H1 (cell line): Measurements from ENCODE around the gene NSUN2. TPM values are rescaled to one million over a fixed set of nuclear protein-coding genes. Genes with fewer than 3 reads are reported as not detected.

Source experiments
- CTCF ChIA-PET: fragments of 300-600 bp; sonication (Branson Sonifier 250); formaldehyde crosslinking; loops from one replicate; lab custom pipeline; 2021; ENCODE audit not compliant: partially characterized antibody; lab: Charles Lee
- POLR2A ChIA-PET: fragments of 300-600 bp; sonication (Branson Sonifier 250); formaldehyde crosslinking; loops from one replicate; lab custom pipeline; 2021; ENCODE audit warnings: inconsistent platforms; ENCODE audit not compliant: partially characterized antibody; lab: Charles Lee
- DNase-seq, 2 experiments: peaks; one replicate each; pipeline versions ENCODE4 v3.0.0 to v3.0.0-alpha.2; 2010 to 2022; ENCODE audit warnings: low spot score in 2 of 2, low read depth in 1 of 2, mixed read lengths in 1 of 2
- FAIRE-seq: peaks from 2 replicates; lab custom pipeline; 2011; peaks lifted over from hg19 to GRCh38; lab: Jason Lieb, UNC
- H2AFZ ChIP-seq: 2 replicates; pipeline ENCODE4 v1.8.1; 2012; ENCODE audit warnings: low read length, inconsistent platforms
- H2AK5ac ChIP-seq: 2 replicates; pipeline ENCODE4 v1.6.1; 2013; ENCODE audit warnings: low read depth, low read length
- H2BK120ac ChIP-seq: replicated peaks from 2 replicates; pipeline ENCODE3; 2013; ENCODE audit warnings: low read depth, low read length, inconsistent platforms
- H2BK12ac ChIP-seq: 2 replicates; pipeline ENCODE4 v1.6.1; 2013; ENCODE audit warnings: low read depth, low read length
- H2BK15ac ChIP-seq: 2 replicates; pipeline ENCODE4 v1.6.1; 2013; ENCODE audit warnings: low read length
- H2BK20ac ChIP-seq: 2 replicates; pipeline ENCODE4 v1.6.1; 2013; ENCODE audit warnings: low read length
- H2BK5ac ChIP-seq: 2 replicates; pipeline ENCODE4 v1.6.1; 2013; ENCODE audit warnings: low read depth, low read length
- H3K14ac ChIP-seq: 2 replicates; pipeline ENCODE4 v1.6.1; 2013; ENCODE audit warnings: inconsistent platforms; ENCODE audit not compliant: insufficient read length
- H3K18ac ChIP-seq: 2 replicates; pipeline ENCODE4 v1.6.1; 2013; ENCODE audit warnings: low read length; ENCODE audit errors: extremely low read depth
- H3K23ac ChIP-seq: 2 replicates; pipeline ENCODE4 v1.6.1; 2013; ENCODE audit warnings: inconsistent platforms; ENCODE audit not compliant: insufficient read length
- H3K23me2 ChIP-seq: 2 replicates; pipeline ENCODE4 v1.6.1; 2013; ENCODE audit warnings: low read depth, low read length
- H3K27ac ChIP-seq: 2 replicates; pipeline ENCODE4 v1.6.1; 2011; ENCODE audit warnings: low read depth, low read length, inconsistent platforms
- H3K27me3 ChIP-seq, 4 experiments: replicated peaks in 1 of 4; 1 replicate in 1 of 4; 2 replicates in 3 of 4; pipeline versions ENCODE4 v1.6.1 to v1.8.1; 2011 to 2013; ENCODE audit warnings: low read length in 3 of 4, mild to moderate bottlenecking in 3 of 4, inconsistent platforms in 2 of 4, mixed read lengths in 2 of 4, moderate library complexity in 1 of 4; ENCODE audit not compliant: control insufficient read depth in 3 of 4, insufficient read depth in 3 of 4; ENCODE audit errors: extremely low read depth in 1 of 4
- H3K36me3 ChIP-seq, 4 experiments: 2 replicates each; pipeline versions ENCODE4 v1.6.1 to v1.8.1; 2011 to 2013; ENCODE audit warnings: mild to moderate bottlenecking in 4 of 4, low read length in 3 of 4, moderate library complexity in 2 of 4, control low read depth in 1 of 4, inconsistent platforms in 1 of 4; ENCODE audit not compliant: insufficient read depth in 4 of 4, control insufficient read depth in 2 of 4
- H3K4ac ChIP-seq: replicated peaks from 2 replicates; pipeline ENCODE3; 2013; ENCODE audit warnings: low read length, low read depth, mixed read lengths, inconsistent platforms; ENCODE audit not compliant: insufficient read length
- H3K4me1 ChIP-seq, 4 experiments: replicated peaks in 1 of 4; 1 replicate in 1 of 4; 2 replicates in 3 of 4; pipeline versions ENCODE4 v1.6.1 to v1.8.1; 2011 to 2013; ENCODE audit warnings: low read length in 3 of 4, inconsistent platforms in 2 of 4, mixed read lengths in 1 of 4; ENCODE audit not compliant: insufficient read depth in 4 of 4, control insufficient read depth in 3 of 4
- H3K4me2 ChIP-seq, 2 experiments: 2 replicates each; pipeline versions ENCODE4 v1.6.1 to v1.8.1; 2011 to 2013; ENCODE audit warnings: low read depth in 2 of 2, low read length in 2 of 2, control low read depth in 1 of 2, inconsistent platforms in 1 of 2, mild to moderate bottlenecking in 1 of 2; ENCODE audit not compliant: insufficient read depth in 1 of 2
- H3K4me3 ChIP-seq, 4 experiments: fragments of 200-600, 300-600 bp in 1 of 4; sonication (generic), shearing (Covaris generic), sonication (Bioruptor Twin) in 1 of 4; 2 replicates each; pipeline versions ENCODE4 v1.5.1 to v1.8.1; 2011 to 2016; ENCODE audit warnings: low read length in 4 of 4, low read depth in 3 of 4, control low read depth in 2 of 4, inconsistent platforms in 2 of 4, mild to moderate bottlenecking in 2 of 4, mixed read lengths in 1 of 4, moderate library complexity in 1 of 4; ENCODE audit not compliant: insufficient read depth in 2 of 4; ENCODE audit errors: extremely low read depth in 1 of 4
- H3K56ac ChIP-seq: replicated peaks from 2 replicates; pipeline ENCODE3; 2013; ENCODE audit warnings: low read depth, mild to moderate bottlenecking, mixed read lengths, low read length, inconsistent platforms; ENCODE audit not compliant: insufficient read length
- H3K79me1 ChIP-seq: 2 replicates; pipeline ENCODE4 v1.6.1; 2013; ENCODE audit warnings: low read depth, low read length, control low read depth
- H3K79me2 ChIP-seq, 2 experiments: 2 replicates each; pipeline versions ENCODE4 v1.6.1 to v1.8.1; 2012 to 2013; ENCODE audit warnings: low read length in 2 of 2, mild to moderate bottlenecking in 2 of 2, inconsistent platforms in 1 of 2; ENCODE audit not compliant: insufficient read depth in 2 of 2, control insufficient read depth in 1 of 2
- H3K9ac ChIP-seq, 4 experiments: replicated peaks in 1 of 4; 1 replicate in 1 of 4; 2 replicates in 3 of 4; pipeline versions ENCODE4 v1.6.1 to v1.8.1; 2011 to 2013; ENCODE audit warnings: low read depth in 3 of 4, low read length in 3 of 4, control low read depth in 2 of 4, mild to moderate bottlenecking in 2 of 4, moderate library complexity in 2 of 4, inconsistent platforms in 1 of 4; ENCODE audit errors: extremely low read depth in 1 of 4
- H3K9me3 ChIP-seq, 2 experiments: 2 replicates each; pipeline versions ENCODE4 v1.6.1 to v1.8.1; 2012 to 2013; ENCODE audit warnings: mild to moderate bottlenecking in 2 of 2, moderate library complexity in 2 of 2, control low read depth in 1 of 2, inconsistent platforms in 1 of 2, low read depth in 1 of 2, low read length in 1 of 2, mixed read lengths in 1 of 2; ENCODE audit not compliant: insufficient read depth in 2 of 2
- H4K20me1 ChIP-seq, 2 experiments: replicated peaks in 1 of 2; 2 replicates each; pipeline versions ENCODE3 to v1.8.1; 2011 to 2013; ENCODE audit warnings: inconsistent platforms in 2 of 2, low read length in 2 of 2, mild to moderate bottlenecking in 1 of 2; ENCODE audit not compliant: insufficient read depth in 2 of 2, control insufficient read depth in 1 of 2
- H4K5ac ChIP-seq: 2 replicates; pipeline ENCODE4 v1.6.1; 2013; ENCODE audit warnings: low read length, low read depth, mixed read lengths, inconsistent platforms; ENCODE audit not compliant: insufficient read length
- H4K8ac ChIP-seq: 2 replicates; pipeline ENCODE4 v1.8.0; 2013; ENCODE audit warnings: mild to moderate bottlenecking, moderate library complexity, low read length, inconsistent platforms; ENCODE audit not compliant: insufficient read depth; ENCODE audit errors: extremely low read depth
- H4K91ac ChIP-seq: replicated peaks from 2 replicates; pipeline ENCODE3; 2013; ENCODE audit warnings: low read length, mixed read lengths, inconsistent platforms; ENCODE audit not compliant: insufficient read length
- CTBP2 ChIP-seq: IDR thresholded peaks from 2 replicates; pipeline ENCODE4 v1.7.0; 2011; ENCODE audit warnings: borderline replicate concordance, mild to moderate bottlenecking, moderate library complexity, mixed read lengths, low read length; ENCODE audit not compliant: insufficient read depth, insufficient read length
- POU5F1 ChIP-seq: IDR thresholded peaks from 2 replicates; pipeline ENCODE4 v1.6.1; 2011; ENCODE audit warnings: low read depth, mild to moderate bottlenecking, low read length, moderate library complexity
- RXRA ChIP-seq: IDR thresholded peaks from 2 replicates; pipeline ENCODE4 v1.6.1; 2011; ENCODE audit warnings: low read depth, mild to moderate bottlenecking, low read length, moderate library complexity; ENCODE audit not compliant: insufficient read depth
- TAF7 ChIP-seq: optimal IDR thresholded peaks from 2 replicates; pipeline ENCODE3; 2011; ENCODE audit warnings: low read depth, mild to moderate bottlenecking, inconsistent platforms, low read length, moderate library complexity, borderline replicate concordance
- TBP ChIP-seq: IDR thresholded peaks from 2 replicates; pipeline ENCODE4 v1.6.1; 2011; ENCODE audit warnings: low read depth, low read length, improper control_type of control experiment
- TEAD4 ChIP-seq: IDR thresholded peaks from 2 replicates; pipeline ENCODE4 v1.6.1; 2012; ENCODE audit warnings: low read depth, low read length, inconsistent platforms, mixed read lengths
- USF2 ChIP-seq: IDR thresholded peaks from 2 replicates; pipeline ENCODE4 v1.6.1; 2011; ENCODE audit warnings: low read length, improper control_type of control experiment
- WGBS, 2 experiments: shearing (Covaris generic) in 1 of 2; methylation state at CpG; one replicate each; pipeline versions ENCODE4 v1.1.6 to v1.1.7; 2013 to 2015; ENCODE audit warnings: low lambda C conversion rate in 2 of 2, mixed read lengths in 2 of 2, inconsistent platforms in 1 of 2, low coverage in 1 of 2, missing lambda C conversion rate in 1 of 2; ENCODE audit not compliant: insufficient replicate concordance in 2 of 2, insufficient coverage in 1 of 2, insufficient read length in 1 of 2; ENCODE audit errors: extremely low coverage in 1 of 2, missing lambda C conversion rate in 1 of 2; 5-methylcytosine and 5-hydroxymethylcytosine counted together
- polyA plus RNA-seq, 7 experiments: library from polyadenylated mRNA; depleted of rRNA in 3 of 7; stranded (reverse) in 5 of 7; unstranded in 2 of 7; fragments of >200 nt in 5 of 7; fragments of 200-250 nt in 2 of 7; gene quantifications; 1 replicate in 5 of 7; 2 replicates in 1 of 7; 4 replicates in 1 of 7; pipeline versions ENCODE4 v1.2.1 to v1.2.3, GENCODE V29; 2011 to 2013; ENCODE audit warnings: missing spikeins in 2 of 7, mixed read lengths in 2 of 7
- total RNA-seq: library from RNA; stranded (reverse); fragmentation: NEBNext Ultra II Directional; extraction: Animal tissue kit (Norgen Biotek cat#: 25700); gene quantifications from 2 replicates; pipeline ENCODE4 v1.2.1, GENCODE V29; 2021

The NSUN2 gene
- total and polyA plus RNA-seq, 2 of the 8 experiments (the other 6 are each of a cell fraction or from before 2014, with no cell fraction given) = 47.3 to 94.7 TPM

- POLR2A ChIA-PET = interaction anchor here (1.3 to 1.5 kb wide), 2 partner anchors 9 to 49 kb away, joined by 5 to 6 read pairs; partner anchors contain the start of genes NSUN2 and SRD5A1
- no peak for DNase-seq
- TF ChIP-seq RXRA (no peak), TEAD4 (no peak), TBP (no peak), USF2 (no peak), CTBP2 (no peak), POU5F1 (no peak), TAF7 (no peak)
Observed at GRCh38 chr5:6681682-6682081, 48.8 kb upstream of the NSUN2 start.

More at GRCh38 chr5:6681682-6682081, 48.8 kb upstream of the NSUN2 start:
- Histone ChIP-seq H3K27ac (no peak overlapping the region), H3K4me1 (no peaks in the 10 kb centered on the region), H4K8ac (no peak overlapping the region), H3K23ac (no peak overlapping the region), H3K9me3 (peaks cover 3% of the 10 kb centered on the region in 2 experiments; a peak in 2 of 4 replicates), H2BK15ac (no peak overlapping the region), H4K5ac (no peak overlapping the region), H2BK120ac (no peak overlapping the region), H2BK5ac (no peak overlapping the region), H2AFZ (no peak overlapping the region), H3K4me3 (no peak overlapping the region), H3K23me2 (peaks cover 3% of the 10 kb centered on the region; the same call in 1 of the 2 replicates), H3K79me2 (no peaks in the 10 kb centered on the region), H3K56ac (peak overlapping the region; percentile 71), H2BK20ac (no peak overlapping the region), H4K20me1 (peaks cover 0 to 2% of the 10 kb centered on the region in 2 experiments), H2AK5ac (no peak overlapping the region), H2BK12ac (no peak overlapping the region), H3K18ac (no peak overlapping the region), H3K14ac (no peak overlapping the region), H3K9ac (no peak overlapping the region), H3K79me1 (no peaks in the 10 kb centered on the region), H3K36me3 (no peaks in the 10 kb centered on the region), H3K27me3 (no peaks in the 10 kb centered on the region; a peak in 1 of 7 replicates), H4K91ac (no peak overlapping the region), H3K4me2 (no peak overlapping the region), H3K4ac (no peak overlapping the region)
- no peak for FAIRE-seq
- CTCF ChIA-PET = interaction anchor here (0.8 kb wide), 1 partner anchor 11 kb away, joined by 3 read pairs; no protein-coding TSS in a partner anchor
- 51% methylated on average over 2 of the region's 2 CpGs; no CpG with 5 or more reads in 1 of the 2 experiments for WGBS, 2 experiments
